AG09309 (cell line): ENCODE measurements around the gene TRIM46.
"Not testable (repeated sequence)": the region's sequence is repeated elsewhere in the genome, so short reads cannot be mapped to it uniquely, and the experiment has no call there.

Experiments used
- DNase-seq: peaks from one replicate; pipeline ENCODE4 v3.0.0-alpha.2; 2010; ENCODE audit warnings: low read depth
- H3K4me3 ChIP-seq: 2 replicates; pipeline ENCODE4 v1.5.1; 2011; ENCODE audit warnings: mild to moderate bottlenecking, low read depth, low read length, moderate library complexity; ENCODE audit not compliant: control insufficient read depth
- CTCF ChIP-seq: IDR thresholded peaks from 2 replicates; pipeline ENCODE4 v1.5.1; 2011; ENCODE audit warnings: mild to moderate bottlenecking, low read depth, low read length, inconsistent platforms; ENCODE audit not compliant: insufficient read depth, control insufficient read depth; ENCODE audit errors: missing control alignments

The TRIM46 gene

GRCh38 chr1:155166051-155166470 lies 7.6 kb upstream of the TRIM46 start:
- DNase-seq = no peak
- TF ChIP-seq CTCF = no peak
- H3K4me3 ChIP-seq = no peak overlapping the region

GRCh38 chr1:155166471-155167165 lies 7.0 kb upstream of the TRIM46 start:
- no peak for DNase-seq
- no peak for TF ChIP-seq CTCF
- H3K4me3 ChIP-seq = no peak overlapping the region

GRCh38 chr1:155167166-155168104 lies 6.2 kb upstream of the TRIM46 start:
- H3K4me3 ChIP-seq = no peak overlapping the region
- peak; percentile 92 for TF ChIP-seq CTCF
- DNase-seq = peak; percentile 18

- H3K4me3 ChIP-seq, DNase-seq: not testable (repeated sequence)
Measured at GRCh38 chr1:155168105-155168445, 5.6 kb upstream of the TRIM46 start.

GRCh38 chr1:155168456-155169210 lies 5.0 kb upstream of the TRIM46 start:
- no peak for TF ChIP-seq CTCF
- H3K4me3 ChIP-seq = no peak overlapping the region
- DNase-seq = no peak

- no peak for TF ChIP-seq CTCF
- H3K4me3 ChIP-seq = no peak overlapping the region
- DNase-seq = no peak
Measured at GRCh38 chr1:155169541-155169940, 4.1 kb upstream of the TRIM46 start.
